ENCODE results near the gene FAM221B.

- TF ChIP-seq CTCF (IDR thresholded peaks at IDR 0.05) (no peak), POLR2A (IDR thresholded peaks at IDR 0.05) (no peak)
Measured at GRCh38 chr9:35856882-35857281, 28.4 kb upstream of the FAM221B start.
